B cell (primary cell): ENCODE results near the gene RERE. TPM values are rescaled to one million over a fixed set of nuclear protein-coding genes. Genes with fewer than 3 reads are reported as not detected.
A peak's percentile ranks its signal among the peaks of the same experiment; 100 is the strongest.

Experiments used
- ATAC-seq: fragments of 200-7000 bp; cut with Tn5 transposase; one replicate; pipeline ENCODE4 v1.10.0; 2021; ENCODE audit warnings: low read depth, mild to moderate bottlenecking, moderate number of reproducible peaks, moderate library complexity
- CTCF ChIA-PET: fragments of 350-600 bp; sonication (Branson Sonifier 250); formaldehyde crosslinking; loops from one replicate; lab custom pipeline; 2021; ENCODE audit warnings: antibody characterized with exemption, inconsistent platforms; lab: Charles Lee
- POLR2A ChIA-PET: fragments of 350-600 bp; sonication (Branson Sonifier 250); formaldehyde crosslinking; loops from one replicate; lab custom pipeline; 2021; ENCODE audit warnings: antibody characterized with exemption; lab: Charles Lee
- DNase-seq: peaks from one replicate; pipeline ENCODE4 v3.0.0; 2013
- H2AFZ ChIP-seq: 2 replicates; pipeline ENCODE4 v1.6.1; 2012; ENCODE audit warnings: mild to moderate bottlenecking, low read depth, low read length; ENCODE audit not compliant: insufficient read depth, poor library complexity, severe bottlenecking
- H3K27ac ChIP-seq, 2 donors: 1 replicate in 1 of 2; 2 replicates in 1 of 2; pipeline ENCODE4 v1.5.1; 2012 to 2013; ENCODE audit warnings: low read length in 2 of 2, mild to moderate bottlenecking in 2 of 2, moderate library complexity in 1 of 2
- H3K27me3 ChIP-seq, 4 experiments: fragments of 200-600 bp in 1 of 4; sonication (generic) in 1 of 4; replicated peaks in 1 of 4; 1 replicate in 2 of 4; 2 replicates in 2 of 4; pipeline versions ENCODE4 v1.6.1 to v1.7.0; 2013 to 2016; ENCODE audit warnings: low read length in 3 of 4, mild to moderate bottlenecking in 2 of 4, mixed read lengths in 1 of 4, moderate library complexity in 1 of 4; ENCODE audit not compliant: insufficient read depth in 4 of 4, control insufficient read depth in 3 of 4; ENCODE audit errors: control extremely low read depth in 1 of 4
- H3K36me3 ChIP-seq, 2 experiments: replicated peaks in 1 of 2; 1 replicate in 1 of 2; 2 replicates in 1 of 2; pipeline versions ENCODE4 v1.6.1 to v1.7.1; 2013; ENCODE audit warnings: low read length in 1 of 2; ENCODE audit not compliant: insufficient read depth in 2 of 2, control insufficient read depth in 1 of 2; ENCODE audit errors: control extremely low read depth in 1 of 2, extremely low read depth in 1 of 2
- H3K4me1 ChIP-seq, 2 donors: fragments of 200-600 bp in 1 of 2; sonication (generic) in 1 of 2; 1 replicate in 1 of 2; 2 replicates in 1 of 2; pipeline versions ENCODE4 v1.5.1 to v1.6.1; 2013 to 2017; ENCODE audit warnings: low read length in 2 of 2; ENCODE audit not compliant: control insufficient read depth in 2 of 2, insufficient read depth in 2 of 2
- H3K4me2 ChIP-seq: replicated peaks from 2 replicates; pipeline ENCODE3; 2012; ENCODE audit warnings: mild to moderate bottlenecking, low read depth, low read length; ENCODE audit not compliant: poor library complexity, severe bottlenecking
- H3K4me3 ChIP-seq, 5 experiments: fragments of 200-600 bp in 1 of 5; sonication (generic) in 1 of 5; 1 replicate in 3 of 5; 2 replicates in 2 of 5; pipeline versions ENCODE4 v1.5.1 to v1.7.0; 2011 to 2016; ENCODE audit warnings: low read length in 4 of 5, mild to moderate bottlenecking in 4 of 5, low read depth in 2 of 5, control low read depth in 1 of 5, moderate library complexity in 1 of 5; ENCODE audit not compliant: insufficient read depth in 1 of 5; ENCODE audit errors: control extremely low read depth in 1 of 5, extremely low read depth in 1 of 5
- H3K79me2 ChIP-seq: fragments of 200-600 bp; sonication (generic); one replicate; pipeline ENCODE4 v1.6.0; 2016; ENCODE audit warnings: low read length; ENCODE audit not compliant: control insufficient read depth, insufficient read depth
- H3K9ac ChIP-seq: fragments of 200-600 bp; sonication (generic); 2 replicates; pipeline ENCODE4 v1.6.1; 2017; ENCODE audit warnings: mild to moderate bottlenecking, low read length, moderate library complexity
- H3K9me3 ChIP-seq, 3 donors: one replicate each; pipeline versions ENCODE4 v1.6.1 to v1.7.1; 2013; ENCODE audit warnings: low read length in 2 of 3; ENCODE audit not compliant: control insufficient read depth in 2 of 3, insufficient read depth in 1 of 3; ENCODE audit errors: control extremely low read depth in 1 of 3
- H4K20me1 ChIP-seq: 2 replicates; pipeline ENCODE4 v1.6.0; 2012; ENCODE audit warnings: mild to moderate bottlenecking, low read length; ENCODE audit not compliant: insufficient read depth, control insufficient read depth, poor library complexity, severe bottlenecking
- H3K27ac Mint-ChIP-seq: one replicate; pipeline ENCODE4 v1.8.0; 2021; ENCODE audit warnings: mixed read lengths
- H3K27me3 Mint-ChIP-seq: one replicate; pipeline ENCODE4 v1.8.0; 2021; ENCODE audit warnings: mixed read lengths
- H3K4me1 Mint-ChIP-seq: one replicate; pipeline ENCODE4 v1.8.0; 2021; ENCODE audit warnings: mixed read lengths
- H3K4me3 Mint-ChIP-seq: one replicate; pipeline ENCODE4 v1.8.0; 2021; ENCODE audit warnings: mixed read lengths
- H3K9me3 Mint-ChIP-seq: one replicate; pipeline ENCODE4 v1.8.0; 2022; ENCODE audit warnings: mixed read lengths; ENCODE audit not compliant: insufficient read depth
- EZH2 ChIP-seq: IDR thresholded peaks from 2 replicates; pipeline ENCODE4 v1.6.1; 2012; ENCODE audit warnings: borderline replicate concordance, low read depth, mild to moderate bottlenecking, moderate library complexity, low read length; ENCODE audit not compliant: insufficient read depth, poor library complexity, severe bottlenecking
- WGBS: methylation state at CpG from one replicate; pipeline ENCODE4 v1.1.5; 2013; ENCODE audit warnings: missing lambda C conversion rate; ENCODE audit not compliant: insufficient coverage; 5-methylcytosine and 5-hydroxymethylcytosine counted together
- intact Hi-C: fragments of 100-400 bp; cut with micrococcal nuclease; formaldehyde crosslinking; loops from one replicate; pipeline ENCODE4 v1.10.0; 2022
- polyA plus RNA-seq: library from polyadenylated mRNA; depleted of rRNA; stranded (reverse); fragments of >200 nt; gene quantifications from 2 replicates; pipeline ENCODE4 v1.2.3, GENCODE V29; 2012
- total RNA-seq, 2 donors: library from RNA; stranded (reverse); fragments of 120-200 nt in 1 of 2; gene quantifications; 1 replicate in 1 of 2; 2 replicates in 1 of 2; pipeline versions ENCODE4 v1.2.3 to v1.2.4, GENCODE V29; 2013 to 2022
- TF ChIP-seq, protein P1 (sequence below): fragments of 200-600 bp; IDR thresholded peaks from one replicate; pipeline ENCODE4 v1.8.0; 2022; ENCODE audit warnings: antibody characterized with exemption, mild to moderate bottlenecking

Gene RERE
- total and polyA plus RNA-seq, 2 donors (not counting 1 experiment from before 2014, with no cell fraction given): 27.3 to 132 TPM

DNA sequence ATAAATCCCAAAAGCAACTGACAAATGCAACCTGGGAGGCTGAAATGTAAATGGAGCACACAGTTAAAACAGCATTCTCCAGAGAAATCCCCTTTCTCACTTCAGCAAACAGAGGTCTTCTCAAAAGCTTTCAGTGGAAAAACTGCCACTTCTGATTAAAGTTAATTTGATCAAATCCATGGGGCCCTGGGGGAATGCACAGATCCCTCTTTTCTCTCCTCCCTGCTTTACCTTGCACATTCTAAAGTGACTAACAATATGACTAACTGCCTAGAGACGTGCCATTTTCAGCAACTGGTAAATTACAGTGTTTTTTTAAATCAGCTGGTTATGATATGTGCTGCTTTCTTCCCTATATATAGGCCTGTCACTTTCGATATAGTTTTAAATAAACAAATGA lies 142.5 kb downstream of the RERE start:
- H4K20me1 ChIP-seq: peaks cover 18% of the 10 kb centered on the region
- ChIA-PET POLR2A (no interaction called here), CTCF (interaction anchor here (0.5 to 11.3 kb wide), 8 partner anchors 9 to 406 kb away, joined by 3 to 205 read pairs (median 4); no protein-coding TSS in a partner anchor)
- no CpG with 5 or more reads among the region's 2 CpGs for WGBS
- peaks cover 31 to 39% of the 10 kb centered on the region in 2 donors for H3K4me1 ChIP-seq
- no peak for ATAC-seq
- no peak overlapping the region for H3K4me3 Mint-ChIP-seq
- intact Hi-C loops: no loop called here
- no peaks in the 10 kb centered on the region for H3K27me3 Mint-ChIP-seq
- H3K36me3 ChIP-seq: no peaks in the 10 kb centered on the region
- H3K9me3 Mint-ChIP-seq: no peaks in the 10 kb centered on the region
- no peak overlapping the region for H3K9ac ChIP-seq
- H3K9me3 ChIP-seq: no peaks in the 10 kb centered on the region
- no peak overlapping the region for H3K4me2 ChIP-seq
- no peak overlapping the region for H2AFZ ChIP-seq
- DNase-seq: no peak
- peaks cover 58% of the 10 kb centered on the region for H3K4me1 Mint-ChIP-seq
- no peak overlapping the region for H3K27ac Mint-ChIP-seq
- no peaks in the 10 kb centered on the region for H3K27me3 ChIP-seq
- TF ChIP-seq, protein P1, sequence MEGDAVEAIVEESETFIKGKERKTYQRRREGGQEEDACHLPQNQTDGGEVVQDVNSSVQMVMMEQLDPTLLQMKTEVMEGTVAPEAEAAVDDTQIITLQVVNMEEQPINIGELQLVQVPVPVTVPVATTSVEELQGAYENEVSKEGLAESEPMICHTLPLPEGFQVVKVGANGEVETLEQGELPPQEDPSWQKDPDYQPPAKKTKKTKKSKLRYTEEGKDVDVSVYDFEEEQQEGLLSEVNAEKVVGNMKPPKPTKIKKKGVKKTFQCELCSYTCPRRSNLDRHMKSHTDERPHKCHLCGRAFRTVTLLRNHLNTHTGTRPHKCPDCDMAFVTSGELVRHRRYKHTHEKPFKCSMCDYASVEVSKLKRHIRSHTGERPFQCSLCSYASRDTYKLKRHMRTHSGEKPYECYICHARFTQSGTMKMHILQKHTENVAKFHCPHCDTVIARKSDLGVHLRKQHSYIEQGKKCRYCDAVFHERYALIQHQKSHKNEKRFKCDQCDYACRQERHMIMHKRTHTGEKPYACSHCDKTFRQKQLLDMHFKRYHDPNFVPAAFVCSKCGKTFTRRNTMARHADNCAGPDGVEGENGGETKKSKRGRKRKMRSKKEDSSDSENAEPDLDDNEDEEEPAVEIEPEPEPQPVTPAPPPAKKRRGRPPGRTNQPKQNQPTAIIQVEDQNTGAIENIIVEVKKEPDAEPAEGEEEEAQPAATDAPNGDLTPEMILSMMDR: no peak
- TF ChIP-seq EZH2: no peak
- H3K27ac ChIP-seq: no peak overlapping the region
- peaks cover 96% of the 10 kb centered on the region for H3K79me2 ChIP-seq
- H3K4me3 ChIP-seq: no peak overlapping the region

DNA sequence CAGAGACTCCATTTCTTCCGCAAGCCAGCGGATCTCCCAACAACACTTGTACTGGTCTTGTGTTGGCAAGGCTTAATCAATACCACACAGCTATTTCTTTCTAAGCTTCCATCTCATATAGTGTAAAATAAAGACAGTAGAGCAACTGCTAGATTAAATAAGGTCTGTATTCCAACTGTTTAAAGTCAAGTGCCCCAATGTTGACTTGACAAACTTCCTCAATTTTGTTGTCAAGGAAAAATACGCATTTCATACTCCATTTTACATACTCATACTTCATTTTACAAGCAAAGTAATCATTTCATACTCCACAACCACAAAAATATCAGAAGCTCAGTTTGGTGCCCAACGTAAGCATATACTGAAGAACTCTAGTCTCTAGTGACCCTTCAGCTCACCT lies 143.0 kb downstream of the RERE start:
- ChIA-PET CTCF (interaction anchor here (0.5 to 11.3 kb wide), 11 partner anchors 9 to 406 kb away, joined by 3 to 205 read pairs (median 10); no protein-coding TSS in a partner anchor), POLR2A (no interaction called here)
- TF ChIP-seq EZH2: no peak
- TF ChIP-seq, protein P1: no peak
- Mint-ChIP-seq H3K4me1 (peaks cover 62% of the 10 kb centered on the region), H3K9me3 (no peaks in the 10 kb centered on the region), H3K4me3 (no peak overlapping the region), H3K27me3 (no peaks in the 10 kb centered on the region), H3K27ac (peak overlapping the region; percentile 10)
- no peak for DNase-seq
- Histone ChIP-seq H3K79me2 (peaks cover 93% of the 10 kb centered on the region), H3K4me1 (peaks cover 32 to 41% of the 10 kb centered on the region in 2 donors), H2AFZ (no peak overlapping the region), H3K27me3 (no peaks in the 10 kb centered on the region), H3K9ac (no peak overlapping the region), H3K36me3 (no peaks in the 10 kb centered on the region), H3K27ac (no peak overlapping the region), H3K4me3 (no peak overlapping the region), H3K9me3 (no peaks in the 10 kb centered on the region), H4K20me1 (peaks cover 14% of the 10 kb centered on the region), H3K4me2 (no peak overlapping the region)
- intact Hi-C loops: no loop called here
- no peak for ATAC-seq
- WGBS: 74% methylated on average over 2 of the region's 4 CpGs
